Chondrocyte (in vitro differentiated cells): ENCODE measurements around the gene CBX2. TPM values are rescaled to one million over a fixed set of nuclear protein-coding genes. Genes with fewer than 3 reads are reported as not detected.

Experiments
- DNase-seq: peaks from one replicate; pipeline ENCODE4 v3.0.0; 2021; ENCODE audit warnings: mixed read lengths, low spot score
- H3K27ac Mint-ChIP-seq: one replicate; pipeline ENCODE4 v1.8.0; 2021; ENCODE audit warnings: mild to moderate bottlenecking, moderate library complexity, mixed read lengths; ENCODE audit not compliant: unreplicated experiment
- H3K27me3 Mint-ChIP-seq: 2 replicates; pipeline ENCODE4 v1.8.0; 2021; ENCODE audit warnings: low read depth, mixed read lengths
- H3K36me3 Mint-ChIP-seq: 2 replicates; pipeline ENCODE4 v1.8.0; 2021; ENCODE audit warnings: low read depth, mixed read lengths
- H3K4me1 Mint-ChIP-seq: 2 replicates; pipeline ENCODE4 v1.8.0; 2021; ENCODE audit warnings: low read depth, mild to moderate bottlenecking, mixed read lengths
- H3K4me3 Mint-ChIP-seq: one replicate; pipeline ENCODE4 v1.8.0; 2021; ENCODE audit warnings: mild to moderate bottlenecking, moderate library complexity, mixed read lengths; ENCODE audit not compliant: unreplicated experiment
- H3K9me3 Mint-ChIP-seq: 2 replicates; pipeline ENCODE4 v1.8.0; 2021; ENCODE audit warnings: low read depth, mixed read lengths
- total RNA-seq: library from RNA; stranded (reverse); gene quantifications from 3 replicates; pipeline ENCODE4 v1.2.1, GENCODE V29; 2021
- TF ChIP-seq, protein P1 (sequence below): fragments of 200-600 bp; sonication (generic); IDR thresholded peaks from 2 replicates; pipeline ENCODE4 v1.5.0; 2021; ENCODE audit warnings: antibody characterized with exemption, mild to moderate bottlenecking, moderate library complexity

The CBX2 gene
- total RNA-seq, 1 donor from 2014 or later = 4.9 TPM

DNA sequence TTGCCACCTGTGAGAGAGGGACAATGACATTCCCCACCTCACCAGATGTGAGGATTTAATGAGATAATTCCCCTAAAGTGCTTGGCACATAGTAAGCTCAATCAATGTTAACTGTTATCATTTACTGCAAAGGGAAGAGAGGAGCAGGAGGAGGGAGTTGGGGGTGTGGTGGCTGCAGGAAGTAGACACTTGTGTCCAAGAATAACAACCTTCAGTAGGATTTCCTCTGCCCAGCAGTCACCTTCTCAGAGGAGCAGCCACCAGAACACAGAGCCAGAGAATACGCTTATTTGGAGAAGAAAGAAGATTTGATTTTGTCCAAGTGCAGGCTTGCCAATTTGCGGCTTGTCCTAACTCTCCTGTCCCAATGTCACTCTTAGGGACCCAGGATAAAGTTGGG lies 51.1 kb downstream of the CBX2 start:
- Mint-ChIP-seq H3K9me3 (no peaks in the 10 kb centered on the region), H3K27me3 (peaks cover 2% of the 10 kb centered on the region), H3K36me3 (no peaks in the 10 kb centered on the region), H3K27ac (no peak overlapping the region), H3K4me1 (peaks cover 28% of the 10 kb centered on the region), H3K4me3 (no peak overlapping the region)
- TF ChIP-seq, protein P1, sequence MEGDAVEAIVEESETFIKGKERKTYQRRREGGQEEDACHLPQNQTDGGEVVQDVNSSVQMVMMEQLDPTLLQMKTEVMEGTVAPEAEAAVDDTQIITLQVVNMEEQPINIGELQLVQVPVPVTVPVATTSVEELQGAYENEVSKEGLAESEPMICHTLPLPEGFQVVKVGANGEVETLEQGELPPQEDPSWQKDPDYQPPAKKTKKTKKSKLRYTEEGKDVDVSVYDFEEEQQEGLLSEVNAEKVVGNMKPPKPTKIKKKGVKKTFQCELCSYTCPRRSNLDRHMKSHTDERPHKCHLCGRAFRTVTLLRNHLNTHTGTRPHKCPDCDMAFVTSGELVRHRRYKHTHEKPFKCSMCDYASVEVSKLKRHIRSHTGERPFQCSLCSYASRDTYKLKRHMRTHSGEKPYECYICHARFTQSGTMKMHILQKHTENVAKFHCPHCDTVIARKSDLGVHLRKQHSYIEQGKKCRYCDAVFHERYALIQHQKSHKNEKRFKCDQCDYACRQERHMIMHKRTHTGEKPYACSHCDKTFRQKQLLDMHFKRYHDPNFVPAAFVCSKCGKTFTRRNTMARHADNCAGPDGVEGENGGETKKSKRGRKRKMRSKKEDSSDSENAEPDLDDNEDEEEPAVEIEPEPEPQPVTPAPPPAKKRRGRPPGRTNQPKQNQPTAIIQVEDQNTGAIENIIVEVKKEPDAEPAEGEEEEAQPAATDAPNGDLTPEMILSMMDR = no peak
- DNase-seq = no peak

DNA sequence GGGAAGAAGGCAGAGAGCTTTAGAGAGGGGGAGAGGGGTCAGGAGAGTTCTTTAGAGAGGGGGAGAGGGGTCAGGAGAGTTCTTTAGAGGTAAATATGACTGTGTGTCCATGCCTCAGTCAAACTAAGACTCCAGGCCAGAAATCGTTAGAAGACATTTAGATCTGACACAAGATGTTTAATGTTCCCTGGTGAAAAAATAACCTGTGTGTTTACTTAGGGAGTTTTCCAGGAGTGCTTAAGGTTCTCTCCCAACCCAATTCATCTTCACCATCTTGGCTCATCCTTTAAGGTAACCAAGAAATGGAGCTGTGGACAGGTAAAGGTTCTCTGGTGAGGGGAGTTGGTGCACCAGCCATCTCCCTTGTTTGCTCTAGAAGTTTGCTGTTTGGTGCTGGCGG lies 51.5 kb downstream of the CBX2 start:
- H3K36me3 Mint-ChIP-seq = no peaks in the 10 kb centered on the region
- TF ChIP-seq, protein P1 = no peak
- H3K4me3 Mint-ChIP-seq = no peak overlapping the region

DNA sequence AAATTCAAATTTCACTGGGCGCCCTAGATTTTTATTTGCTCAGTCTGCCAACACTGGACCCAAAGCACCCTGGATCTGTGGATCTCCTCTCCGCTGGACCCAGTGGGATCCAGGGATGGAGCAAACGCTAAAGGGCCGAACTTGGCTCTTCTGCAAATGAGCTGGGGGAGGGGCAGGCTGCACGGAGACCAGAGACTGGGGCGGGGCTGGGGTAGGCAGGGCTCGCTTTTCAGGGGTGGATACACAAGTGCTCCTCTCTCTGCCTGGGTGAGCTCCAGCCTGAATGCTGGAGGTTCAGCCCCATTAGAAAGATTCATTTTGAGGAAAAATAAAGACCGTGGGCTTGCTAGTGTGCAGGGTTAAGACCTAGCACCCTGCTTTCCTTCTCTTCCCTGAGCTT lies 52.4 kb downstream of the CBX2 start:
- H3K27ac Mint-ChIP-seq = no peak overlapping the region
- DNase-seq = no peak
- H3K4me1 Mint-ChIP-seq = peaks cover 30% of the 10 kb centered on the region
- H3K4me3 Mint-ChIP-seq = no peak overlapping the region
- no peaks in the 10 kb centered on the region for H3K9me3 Mint-ChIP-seq
- TF ChIP-seq, protein P1 = no peak
- H3K36me3 Mint-ChIP-seq = peaks cover 7% of the 10 kb centered on the region
- H3K27me3 Mint-ChIP-seq = no peaks in the 10 kb centered on the region

More for the DNA sequence above, 51.5 kb downstream of the CBX2 start:
- Mint-ChIP-seq H3K9me3 (no peaks in the 10 kb centered on the region), H3K4me1 (peaks cover 28% of the 10 kb centered on the region), H3K27ac (no peak overlapping the region), H3K27me3 (no peaks in the 10 kb centered on the region)
- no peak for DNase-seq

DNA sequence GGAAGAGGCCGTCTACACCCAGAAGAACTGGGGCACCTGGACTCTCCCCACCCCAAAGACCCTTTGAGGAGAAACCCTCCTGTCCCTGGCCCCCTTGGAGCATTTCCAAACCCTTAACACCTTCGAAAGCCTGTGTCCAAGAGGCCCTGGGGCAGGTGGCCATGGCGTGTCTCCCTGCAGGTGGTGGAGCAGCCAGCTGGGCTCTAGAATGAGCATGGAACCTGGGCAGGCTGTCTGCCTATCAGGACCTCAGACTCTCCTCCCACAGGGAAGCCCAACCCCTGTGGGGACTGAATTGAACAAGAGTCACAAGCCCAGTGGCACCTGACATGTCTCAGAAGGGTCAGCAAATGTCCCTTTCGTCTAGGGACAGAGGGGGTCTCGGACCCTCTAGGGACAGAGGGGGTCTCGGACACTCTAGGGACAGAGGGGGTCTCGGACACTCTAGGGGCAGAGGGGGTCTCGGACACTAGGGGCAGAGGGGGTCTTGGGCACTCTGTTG lies 52.9 kb downstream of the CBX2 start:
- Mint-ChIP-seq H3K4me3 (no peak overlapping the region), H3K4me1 (peaks cover 30% of the 10 kb centered on the region), H3K27ac (no peak overlapping the region), H3K27me3 (no peaks in the 10 kb centered on the region), H3K36me3 (peaks cover 7% of the 10 kb centered on the region), H3K9me3 (no peaks in the 10 kb centered on the region)
- TF ChIP-seq, protein P1 = no peak
- DNase-seq = no peak

DNA sequence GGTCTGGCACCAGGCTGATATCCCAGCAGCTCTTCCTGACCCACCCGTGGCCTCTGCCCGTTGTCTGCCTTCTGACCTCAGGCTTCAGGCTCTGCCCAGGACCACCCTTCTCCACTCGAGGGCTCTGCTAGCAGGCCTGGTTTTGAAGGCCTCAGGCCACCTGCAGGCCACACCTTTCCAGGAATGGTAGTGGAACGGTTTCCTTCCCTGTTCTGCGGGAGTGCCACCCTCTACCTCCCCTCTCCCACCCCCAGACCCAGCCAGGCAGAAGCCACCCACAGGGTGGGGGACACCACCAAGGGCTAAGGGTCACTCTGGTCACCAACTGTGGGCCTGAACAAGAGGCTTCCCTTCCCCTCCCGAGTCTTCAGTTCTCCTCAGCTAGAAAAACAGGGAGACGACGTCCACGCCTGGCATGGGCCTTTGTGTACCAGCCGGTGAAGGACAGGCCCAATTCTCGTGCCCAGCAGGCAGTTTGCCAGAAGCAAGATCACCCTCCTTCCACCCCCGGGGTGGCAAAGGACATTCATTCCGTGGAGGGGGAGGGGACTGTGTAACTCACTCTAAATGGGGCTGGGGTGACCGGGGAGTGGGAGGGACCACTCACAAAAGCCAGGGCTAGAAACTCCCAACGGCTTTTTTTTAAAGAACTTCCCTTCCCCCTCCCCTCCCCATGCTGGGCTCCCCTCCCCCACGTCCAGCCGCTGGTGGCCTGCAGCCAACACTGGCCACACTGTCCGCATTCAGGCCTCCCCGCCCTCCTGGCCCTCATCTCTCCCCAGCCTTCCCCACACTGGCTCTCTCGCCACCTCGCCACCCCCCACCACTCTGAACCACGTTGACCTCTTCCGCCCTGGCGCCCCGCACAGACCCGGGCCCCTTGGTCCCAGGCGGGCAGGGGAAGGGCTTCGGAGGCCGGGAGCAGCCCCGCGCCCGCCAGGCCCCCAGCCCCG lies 53.6 kb downstream of the CBX2 start:
- no peak for DNase-seq

More for the DNA sequence above, 53.6 kb downstream of the CBX2 start:
- no peak overlapping the region for H3K27ac Mint-ChIP-seq
- H3K4me3 Mint-ChIP-seq = peak overlapping the region; percentile 25
- H3K27me3 Mint-ChIP-seq = no peaks in the 10 kb centered on the region
- H3K36me3 Mint-ChIP-seq = peaks cover 7% of the 10 kb centered on the region
- H3K4me1 Mint-ChIP-seq = peaks cover 32% of the 10 kb centered on the region
- H3K9me3 Mint-ChIP-seq = no peaks in the 10 kb centered on the region
- TF ChIP-seq, protein P1 = no peak
